PC-3 (cell line): ENCODE measurements around the gene ARHGAP15. TPM values are rescaled to one million over a fixed set of nuclear protein-coding genes. Genes with fewer than 3 reads are reported as not detected.

ENCODE experiments used
- ATAC-seq: fragments of 200-7000 bp; cut with Tn5 transposase; 2 replicates; pipeline ENCODE4 v1.9.1; 2020; ENCODE audit warnings: mild to moderate bottlenecking, moderate library complexity
- BruUV-seq: library from RNA; stranded (reverse); fragments of 400-500 nt; replicated peaks from 2 replicates; lab custom pipeline; 2021; lab: Mats Ljungman, UMichigan
- CTCF ChIA-PET: fragments of 300-600 bp; sonication (Branson Sonifier 250); formaldehyde crosslinking; loops from one replicate; lab custom pipeline; 2022; ENCODE audit warnings: antibody characterized with exemption; lab: Charles Lee
- POLR2A ChIA-PET: fragments of 300-600 bp; sonication (Branson Sonifier 250); formaldehyde crosslinking; loops from one replicate; lab custom pipeline; 2022; ENCODE audit warnings: antibody characterized with exemption; ENCODE audit not compliant: unreplicated experiment; lab: Charles Lee
- DNase-seq: peaks from one replicate; pipeline ENCODE4 v3.0.0-alpha.2; 2015
- H2AFZ ChIP-seq: fragments of 300-600 bp; sonication (generic); 2 replicates; pipeline ENCODE4 v1.6.0; 2016; ENCODE audit warnings: antibody characterized with exemption, low read length
- H3F3A ChIP-seq: fragments of 300-600 bp; sonication (generic); one replicate; pipeline ENCODE4 v1.6.0; 2017; ENCODE audit warnings: antibody characterized with exemption, low read length, control low read depth, mild to moderate bottlenecking; ENCODE audit not compliant: unreplicated experiment
- H3K27ac ChIP-seq: fragments of 300-600 bp; sonication (generic); 2 replicates; pipeline ENCODE4 v1.5.1; 2016; ENCODE audit warnings: mild to moderate bottlenecking, low read length
- H3K27me3 ChIP-seq: fragments of 300-600 bp; sonication (generic); 2 replicates; pipeline ENCODE4 v1.6.1; 2016; ENCODE audit warnings: low read length, mixed read lengths
- H3K36me3 ChIP-seq: fragments of 300-600 bp; sonication (generic); 2 replicates; pipeline ENCODE4 v1.6.1; 2016; ENCODE audit warnings: low read depth, mixed run types, low read length, mixed read lengths
- H3K4me1 ChIP-seq: fragments of 300-600 bp; sonication (generic); 2 replicates; pipeline ENCODE4 v1.5.1; 2016; ENCODE audit warnings: low read length; ENCODE audit not compliant: insufficient read depth
- H3K4me2 ChIP-seq: fragments of 300-600 bp; sonication (generic); 2 replicates; pipeline ENCODE4 v1.6.0; 2016; ENCODE audit warnings: low read length
- H3K4me3 ChIP-seq: fragments of 300-600 bp; sonication (generic); 2 replicates; pipeline ENCODE4 v1.5.1; 2016; ENCODE audit warnings: mild to moderate bottlenecking, low read length, mixed read lengths
- H3K79me2 ChIP-seq: fragments of 300-600 bp; sonication (generic); 2 replicates; pipeline ENCODE4 v1.6.1; 2017; ENCODE audit warnings: low read length, mixed read lengths
- H3K9ac ChIP-seq: fragments of 300-600 bp; sonication (generic); 2 replicates; pipeline ENCODE4 v1.6.0; 2016; ENCODE audit warnings: mild to moderate bottlenecking, low read length
- H3K9me2 ChIP-seq: fragments of 300-600 bp; sonication (generic); replicated peaks from 2 replicates; pipeline ENCODE4 v1.6.1; 2016; ENCODE audit warnings: mixed run types, low read length, mixed read lengths
- H3K9me3 ChIP-seq: fragments of 300-600 bp; sonication (generic); 2 replicates; pipeline ENCODE4 v1.6.1; 2016; ENCODE audit warnings: low read length, mixed read lengths
- H4K20me1 ChIP-seq: fragments of 300-600 bp; sonication (generic); 2 replicates; pipeline ENCODE4 v1.6.1; 2016; ENCODE audit warnings: low read length, mixed read lengths
- CTCF ChIP-seq: fragments of 300-600 bp; sonication (generic); conservative IDR thresholded peaks from 2 replicates; pipeline ENCODE4 v1.5.1; 2017; ENCODE audit warnings: antibody characterized with exemption, low read depth, mild to moderate bottlenecking, low read length
- EZH2 ChIP-seq: fragments of 300-600 bp; sonication (generic); IDR thresholded peaks from one replicate; pipeline ENCODE4 v1.6.1; 2017; ENCODE audit warnings: antibody characterized with exemption, mild to moderate bottlenecking, low read length; ENCODE audit not compliant: unreplicated experiment
- EZH2phosphoT487 ChIP-seq: fragments of 300-600 bp; sonication (generic); IDR thresholded peaks from 2 replicates; pipeline ENCODE4 v1.6.1; 2018; ENCODE audit warnings: mild to moderate bottlenecking, antibody characterized with exemption, low read length, borderline replicate concordance
- intact Hi-C: fragments of 100-400 bp; cut with micrococcal nuclease; formaldehyde crosslinking; loops from 2 replicates; pipeline ENCODE4 v1.9.0; 2023
- total RNA-seq: library from RNA; depleted of rRNA; stranded (reverse); fragments of >200 nt; gene quantifications from 2 replicates; pipeline ENCODE4 v1.2.3, GENCODE V29; 2014

The ARHGAP15 gene
- total RNA-seq, 1 experiment from 2014 or later, result not detected

GRCh38 chr2:143460382-143460781 lies 331.2 kb downstream of the ARHGAP15 start:
- H3K9me2 ChIP-seq, result no peaks in the 10 kb centered on the region
- H3K4me1 ChIP-seq, result no peaks in the 10 kb centered on the region
- ATAC-seq (no peak), DNase-seq (no peak)
- H3K4me3 ChIP-seq, result no peak overlapping the region
- H3K36me3 ChIP-seq, result no peaks in the 10 kb centered on the region
- H3K79me2 ChIP-seq, result no peaks in the 10 kb centered on the region
- H4K20me1 ChIP-seq, result no peaks in the 10 kb centered on the region
- CTCF ChIA-PET, result no interaction called here
- no peaks in the 10 kb centered on the region for H3K27me3 ChIP-seq
- TF ChIP-seq CTCF, result no peak
- TF ChIP-seq EZH2, result no peak
- no peak for TF ChIP-seq EZH2phosphoT487
- no TSS peak for BruUV-seq
- H3K9ac ChIP-seq, result no peak overlapping the region
- H3K4me2 ChIP-seq, result no peak overlapping the region
- H2AFZ ChIP-seq, result no peak overlapping the region
- POLR2A ChIA-PET, result no interaction called here
- H3K27ac ChIP-seq, result no peak overlapping the region
- intact Hi-C loops, result no loop called here
- H3K9me3 ChIP-seq, result no peaks in the 10 kb centered on the region
- no peaks in the 10 kb centered on the region for H3F3A ChIP-seq

- Histone ChIP-seq H3K79me2 (no peaks in the 10 kb centered on the region), H3F3A (no peaks in the 10 kb centered on the region), H3K27me3 (no peaks in the 10 kb centered on the region), H3K4me1 (no peaks in the 10 kb centered on the region), H3K4me3 (no peak overlapping the region), H3K36me3 (no peaks in the 10 kb centered on the region), H3K9me3 (no peaks in the 10 kb centered on the region), H4K20me1 (no peaks in the 10 kb centered on the region), H2AFZ (no peak overlapping the region), H3K4me2 (no peak overlapping the region), H3K9me2 (no peaks in the 10 kb centered on the region), H3K27ac (no peak overlapping the region), H3K9ac (no peak overlapping the region)
- ChIA-PET CTCF (no interaction called here), POLR2A (no interaction called here)
- DNase-seq (no peak), ATAC-seq (no peak)
- intact Hi-C loops, result no loop called here
- TF ChIP-seq CTCF, result no peak
- no peak for TF ChIP-seq EZH2
- TF ChIP-seq EZH2phosphoT487, result no peak
- BruUV-seq, result no TSS peak
Measured at GRCh38 chr2:143463719-143464118, 334.5 kb downstream of the ARHGAP15 start.

GRCh38 chr2:143466391-143466790 lies 337.2 kb downstream of the ARHGAP15 start:
- intact Hi-C loops, result no loop called here
- no peak for TF ChIP-seq EZH2
- TF ChIP-seq EZH2phosphoT487, result no peak
- Histone ChIP-seq H3K9ac (no peak overlapping the region), H3K36me3 (no peaks in the 10 kb centered on the region), H2AFZ (no peak overlapping the region), H3K9me2 (no peaks in the 10 kb centered on the region), H3K27ac (no peak overlapping the region), H3K27me3 (no peaks in the 10 kb centered on the region), H3K4me3 (no peak overlapping the region), H3K9me3 (no peaks in the 10 kb centered on the region), H3K4me2 (no peak overlapping the region), H4K20me1 (no peaks in the 10 kb centered on the region), H3K79me2 (no peaks in the 10 kb centered on the region), H3K4me1 (no peaks in the 10 kb centered on the region), H3F3A (no peaks in the 10 kb centered on the region)
- ChIA-PET POLR2A (no interaction called here), CTCF (no interaction called here)
- DNase-seq, result no peak
- no peak for ATAC-seq
- BruUV-seq, result no TSS peak
